Measurements from ENCODE around the gene RRAS. TPM values are rescaled to one million over a fixed set of nuclear protein-coding genes. Genes with fewer than 3 reads are reported as not detected.

The RRAS gene
- total RNA-seq, 1 experiment from 2014 or later = 190 TPM

- DNase-seq (ENCODE audit: low read depth) = no peak
- in situ Hi-C loops (cut with HindIII; ENCODE audit: low pct_unique_long_range_greater_than_20kb, low sequenced_read_pairs) = no loop called here
These were observed 18.9 kb upstream of the RRAS start for GRCh38 chr19:49658566-49659442.

DNA sequence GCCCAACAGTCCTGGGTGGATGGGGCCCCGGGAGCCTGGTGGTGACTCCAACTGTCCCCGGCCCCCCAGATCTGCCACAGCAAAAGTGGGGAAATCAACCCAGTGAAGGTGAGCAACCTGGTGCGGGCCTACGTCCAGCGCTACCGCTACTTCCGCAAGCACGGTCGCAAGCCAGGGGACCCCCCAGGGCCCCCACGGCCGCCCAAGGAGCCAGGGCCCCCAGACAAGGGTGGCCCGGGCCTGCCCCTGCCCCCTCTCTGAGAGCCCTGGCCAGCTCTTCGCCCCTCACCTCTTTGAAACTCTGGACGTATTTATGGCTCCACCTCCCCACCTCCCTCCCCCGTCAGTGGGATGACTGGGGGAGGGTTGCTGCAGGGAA is 18.2 kb upstream of the RRAS start:
- DNase-seq (ENCODE audit: low read depth) = no peak
- in situ Hi-C loops (cut with HindIII; ENCODE audit: low pct_unique_long_range_greater_than_20kb, low sequenced_read_pairs) = no loop called here

DNA sequence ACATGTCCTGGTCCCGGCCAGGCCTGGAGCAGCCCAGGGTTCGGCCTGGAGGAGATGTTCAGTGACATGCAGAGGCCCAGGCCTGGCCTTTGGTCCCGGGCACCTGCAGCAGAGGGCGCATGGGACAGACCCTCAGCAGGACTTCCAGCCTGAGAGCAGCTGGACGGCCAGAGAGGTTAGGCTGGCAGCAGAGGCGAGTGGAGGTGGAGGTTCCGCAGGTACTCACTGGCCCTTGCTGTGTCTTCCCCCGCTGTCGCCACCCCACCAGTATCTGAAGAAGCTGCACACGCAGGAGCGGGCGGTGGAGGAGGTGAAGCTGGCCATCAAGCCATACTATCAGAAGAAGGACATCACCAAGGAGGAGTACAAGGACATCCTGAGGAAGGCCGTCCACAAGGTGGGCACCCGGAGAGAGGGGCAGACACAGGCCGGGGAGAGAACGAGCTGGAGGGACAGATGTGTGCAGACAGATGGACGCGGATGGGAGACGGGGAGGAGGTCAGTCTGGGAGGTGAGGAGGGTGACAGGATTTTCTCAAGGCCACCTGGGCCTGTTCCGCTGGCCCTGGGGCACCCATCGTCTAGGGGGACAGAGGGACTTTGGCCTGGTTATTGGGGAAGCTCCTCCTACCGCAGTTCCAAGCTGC is 17.7 kb upstream of the RRAS start:
- in situ Hi-C loops (cut with HindIII; ENCODE audit: low pct_unique_long_range_greater_than_20kb, low sequenced_read_pairs) = no loop called here
- no peak for DNase-seq (ENCODE audit: low read depth)

DNA sequence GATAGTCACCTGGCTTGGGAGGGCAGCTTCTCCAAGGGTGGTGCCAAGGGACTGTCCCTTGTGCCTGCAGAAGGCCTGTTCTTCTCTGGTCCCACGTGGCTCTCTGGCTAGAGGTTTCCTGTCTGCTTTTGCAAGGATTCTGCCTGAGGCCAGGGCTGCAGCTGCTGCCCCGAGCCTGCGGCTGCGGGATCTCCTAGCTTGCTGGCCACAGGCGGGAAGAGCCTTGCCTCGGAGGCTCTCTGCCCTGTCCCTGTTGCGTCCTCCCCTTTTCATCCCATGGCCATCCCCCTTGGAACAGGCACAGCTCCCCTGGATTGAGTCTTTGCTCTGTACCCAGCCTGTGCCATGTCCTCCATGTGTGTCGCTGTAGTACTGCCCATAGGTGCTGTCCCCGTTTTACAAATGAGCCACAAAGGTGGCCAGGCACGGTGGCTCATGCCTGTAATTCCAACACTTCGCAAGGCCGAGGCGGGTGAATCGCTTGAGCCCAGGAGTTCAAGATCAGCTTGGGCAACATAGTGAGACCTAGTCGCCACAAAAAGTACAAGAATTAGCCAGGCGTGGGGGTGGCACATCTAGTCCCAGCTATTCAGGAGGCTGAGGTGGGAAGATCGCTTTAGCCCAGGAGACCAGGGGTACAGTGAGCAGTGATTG is 16.6 kb upstream of the RRAS start:
- in situ Hi-C loops (cut with HindIII; ENCODE audit: low pct_unique_long_range_greater_than_20kb, low sequenced_read_pairs) = no loop called here
- DNase-seq (ENCODE audit: low read depth) = no peak

DNA sequence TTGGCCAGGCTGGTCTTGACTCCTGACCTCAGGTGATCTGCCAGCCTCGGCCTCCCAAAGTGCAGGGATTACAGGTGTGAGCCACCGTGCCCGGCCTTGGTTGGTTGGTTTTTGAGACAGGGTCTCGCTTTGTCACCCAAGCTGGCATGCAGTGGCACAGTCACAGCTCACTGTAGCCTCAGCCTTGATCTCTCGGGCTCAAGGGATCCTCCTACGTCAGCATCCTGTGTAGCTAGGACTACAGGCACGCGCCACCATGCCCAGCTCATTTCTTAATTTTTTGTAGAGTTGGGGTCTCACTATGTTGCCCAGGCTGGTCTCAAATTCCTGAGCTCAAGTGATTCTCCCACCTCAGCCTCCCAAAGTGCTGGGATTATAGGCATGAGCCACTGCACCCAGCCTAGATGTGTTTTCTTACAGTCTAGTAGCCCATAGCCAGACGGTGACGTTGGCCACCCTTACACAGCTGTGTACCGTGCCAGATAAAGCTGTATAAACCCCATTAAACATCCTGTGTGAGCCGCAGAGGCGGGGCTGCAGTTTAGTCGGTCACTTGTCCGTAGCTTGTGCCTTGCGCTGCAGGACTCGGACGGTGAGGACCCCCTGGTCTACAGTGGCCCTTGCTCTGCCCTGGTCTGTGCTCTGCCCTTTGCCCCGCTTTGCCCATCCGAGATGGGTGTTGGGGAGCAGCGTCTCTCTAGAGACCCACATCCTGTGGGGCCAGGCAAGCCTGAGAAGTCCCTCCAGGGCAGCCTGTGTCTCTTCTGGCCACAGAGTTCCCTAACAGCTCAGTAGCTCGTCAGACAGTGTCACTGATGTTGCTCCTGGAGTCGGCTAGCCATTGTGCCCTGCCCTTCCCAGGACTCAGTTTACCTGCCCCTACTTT is 15.9 kb upstream of the RRAS start:
- in situ Hi-C loops (cut with HindIII; ENCODE audit: low pct_unique_long_range_greater_than_20kb, low sequenced_read_pairs) = no loop called here
- no peak for DNase-seq (ENCODE audit: low read depth)

- in situ Hi-C loops (cut with HindIII; ENCODE audit: low pct_unique_long_range_greater_than_20kb, low sequenced_read_pairs) = no loop called here
- DNase-seq (ENCODE audit: low read depth) = no peak
These were observed 14.6 kb upstream of the RRAS start for GRCh38 chr19:49654581-49654980.

DNA sequence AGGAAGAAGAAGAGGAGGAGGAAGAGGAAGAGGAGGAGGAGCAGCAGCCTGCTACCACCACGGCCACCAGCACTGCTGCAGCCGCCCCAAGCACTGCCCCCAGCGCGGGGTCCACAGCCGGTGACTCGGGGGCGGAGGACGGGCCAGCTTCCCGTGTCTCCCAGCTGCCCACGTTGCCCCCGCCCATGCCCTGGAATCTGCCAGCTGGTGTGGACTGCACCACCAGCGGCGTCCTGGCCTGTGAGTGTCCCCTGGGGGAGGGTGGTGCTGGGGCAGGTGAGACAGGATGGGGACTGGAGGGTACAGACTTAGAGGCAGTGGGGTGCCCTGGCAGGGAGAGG is 13.5 kb upstream of the RRAS start:
- no peak for DNase-seq (ENCODE audit: low read depth)
- in situ Hi-C loops (cut with HindIII; ENCODE audit: low pct_unique_long_range_greater_than_20kb, low sequenced_read_pairs) = no loop called here

GRCh38 chr19:49652551-49653465 is 12.9 kb upstream of the RRAS start:
- in situ Hi-C loops (cut with HindIII; ENCODE audit: low pct_unique_long_range_greater_than_20kb, low sequenced_read_pairs) = no loop called here
- no peak for DNase-seq (ENCODE audit: low read depth)

DNA sequence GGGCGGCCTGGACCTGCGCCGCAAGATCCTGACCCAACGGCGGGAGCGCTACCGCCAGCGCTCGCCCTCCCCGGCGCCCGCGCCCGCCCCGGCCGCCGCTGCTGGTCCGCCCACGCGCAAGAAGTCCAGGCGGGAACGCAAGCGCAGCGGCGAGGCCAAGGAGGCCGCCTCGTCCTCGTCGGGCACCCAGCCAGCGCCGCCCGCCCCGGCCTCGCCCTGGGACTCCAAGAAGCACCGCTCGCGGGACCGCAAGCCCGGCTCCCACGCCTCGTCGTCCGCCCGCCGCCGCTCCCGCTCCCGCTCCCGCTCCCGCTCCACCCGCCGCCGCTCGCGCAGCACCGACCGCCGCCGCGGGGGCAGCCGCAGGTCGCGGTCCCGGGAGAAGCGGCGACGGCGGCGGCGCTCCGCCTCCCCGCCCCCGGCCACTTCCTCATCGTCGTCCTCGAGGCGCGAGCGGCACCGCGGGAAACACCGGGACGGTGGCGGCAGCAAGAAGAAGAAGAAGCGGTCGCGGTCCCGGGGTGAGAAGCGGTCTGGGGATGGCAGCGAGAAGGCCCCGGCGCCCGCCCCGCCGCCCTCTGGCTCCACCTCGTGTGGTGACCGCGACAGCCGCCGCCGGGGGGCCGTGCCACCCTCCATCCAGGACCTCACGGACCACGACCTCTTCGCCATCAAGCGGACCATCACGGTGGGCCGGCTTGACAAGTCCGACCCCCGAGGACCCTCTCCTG is 12.0 kb upstream of the RRAS start:
- no peak for DNase-seq (ENCODE audit: low read depth)
- in situ Hi-C loops (cut with HindIII; ENCODE audit: low pct_unique_long_range_greater_than_20kb, low sequenced_read_pairs) = no loop called here

DNA sequence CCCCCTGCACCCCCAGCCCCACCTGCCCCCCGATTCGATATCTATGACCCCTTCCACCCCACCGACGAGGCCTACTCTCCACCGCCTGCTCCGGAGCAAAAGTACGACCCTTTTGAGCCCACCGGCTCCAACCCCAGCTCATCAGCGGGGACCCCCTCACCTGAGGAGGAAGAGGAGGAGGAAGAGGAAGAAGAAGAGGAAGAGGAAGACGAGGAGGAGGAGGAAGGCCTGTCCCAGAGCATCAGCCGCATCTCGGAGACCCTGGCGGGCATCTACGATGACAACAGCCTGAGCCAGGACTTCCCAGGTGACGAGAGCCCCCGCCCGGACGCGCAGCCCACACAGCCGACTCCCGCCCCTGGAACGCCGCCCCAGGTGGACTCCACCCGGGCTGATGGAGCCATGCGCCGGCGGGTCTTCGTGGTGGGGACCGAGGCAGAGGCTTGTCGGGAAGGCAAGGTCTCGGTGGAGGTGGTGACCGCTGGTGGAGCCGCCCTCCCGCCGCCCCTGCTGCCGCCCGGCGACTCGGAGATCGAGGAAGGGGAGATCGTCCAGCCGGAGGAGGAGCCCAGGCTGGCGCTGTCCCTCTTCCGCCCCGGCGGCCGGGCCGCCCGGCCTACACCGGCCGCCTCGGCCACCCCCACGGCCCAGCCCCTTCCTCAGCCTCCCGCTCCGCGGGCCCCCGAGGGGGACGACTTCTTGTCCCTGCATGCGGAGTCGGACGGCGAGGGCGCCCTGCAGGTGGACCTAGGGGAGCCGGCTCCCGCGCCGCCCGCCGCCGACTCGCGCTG is 11.3 kb upstream of the RRAS start:
- in situ Hi-C loops (cut with HindIII; ENCODE audit: low pct_unique_long_range_greater_than_20kb, low sequenced_read_pairs) = no loop called here
- DNase-seq (ENCODE audit: low read depth) = no peak

DNA sequence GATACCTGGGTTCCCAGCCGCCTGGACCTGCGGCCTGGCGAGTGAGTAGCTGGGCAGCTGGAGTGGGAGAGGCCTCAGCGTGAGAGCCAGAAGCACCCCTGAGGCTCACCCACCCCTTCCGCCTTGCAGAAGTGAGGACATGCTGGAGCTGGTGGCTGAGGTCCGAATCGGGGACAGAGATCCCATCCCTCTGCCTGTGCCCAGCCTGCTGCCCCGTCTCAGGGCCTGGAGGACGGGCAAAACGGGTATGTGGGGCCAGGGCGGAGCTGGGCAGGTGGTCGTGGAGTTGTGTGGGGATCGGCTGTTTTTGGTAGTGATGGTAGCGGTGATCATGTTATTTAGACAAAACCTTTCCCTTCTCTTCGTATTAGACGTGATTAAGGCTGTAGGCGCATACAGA is 6.6 kb upstream of the RRAS start:
- in situ Hi-C loops (cut with HindIII; ENCODE audit: low pct_unique_long_range_greater_than_20kb, low sequenced_read_pairs) = no loop called here

GRCh38 chr19:49645995-49646394 is 6.1 kb upstream of the RRAS start:
- in situ Hi-C loops (cut with HindIII; ENCODE audit: low pct_unique_long_range_greater_than_20kb, low sequenced_read_pairs) = no loop called here

More for the DNA sequence above, 6.6 kb upstream of the RRAS start:
- DNase-seq (ENCODE audit: low read depth) = no peak

GRCh38 chr19:49645592-49645991 is 5.6 kb upstream of the RRAS start:
- in situ Hi-C loops (cut with HindIII; ENCODE audit: low pct_unique_long_range_greater_than_20kb, low sequenced_read_pairs) = no loop called here
- no peak for DNase-seq (ENCODE audit: low read depth)

More at GRCh38 chr19:49645995-49646394, 6.1 kb upstream of the RRAS start:
- DNase-seq (ENCODE audit: low read depth) = no peak

DNA sequence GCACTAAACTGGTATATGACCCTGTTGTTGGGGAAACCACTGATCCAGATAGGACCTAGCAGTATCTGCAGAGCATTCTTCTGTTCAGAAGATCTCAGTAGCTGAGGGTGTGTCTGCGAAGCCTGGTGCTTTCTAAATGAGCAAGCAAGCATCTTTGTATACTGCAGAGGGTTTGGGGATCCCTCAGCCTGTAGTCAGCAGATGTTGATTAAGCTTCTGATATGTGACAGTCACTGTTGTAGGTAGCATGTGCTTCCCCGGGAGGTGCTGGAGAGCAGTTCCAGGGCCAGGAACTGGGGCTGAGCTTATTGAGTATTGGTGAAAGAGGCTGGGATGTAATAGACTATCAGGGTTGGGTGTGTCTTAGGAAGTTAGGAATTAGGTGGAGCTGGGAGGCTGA is 3.5 kb upstream of the RRAS start:
- in situ Hi-C loops (cut with HindIII; ENCODE audit: low pct_unique_long_range_greater_than_20kb, low sequenced_read_pairs) = no loop called here

DNA sequence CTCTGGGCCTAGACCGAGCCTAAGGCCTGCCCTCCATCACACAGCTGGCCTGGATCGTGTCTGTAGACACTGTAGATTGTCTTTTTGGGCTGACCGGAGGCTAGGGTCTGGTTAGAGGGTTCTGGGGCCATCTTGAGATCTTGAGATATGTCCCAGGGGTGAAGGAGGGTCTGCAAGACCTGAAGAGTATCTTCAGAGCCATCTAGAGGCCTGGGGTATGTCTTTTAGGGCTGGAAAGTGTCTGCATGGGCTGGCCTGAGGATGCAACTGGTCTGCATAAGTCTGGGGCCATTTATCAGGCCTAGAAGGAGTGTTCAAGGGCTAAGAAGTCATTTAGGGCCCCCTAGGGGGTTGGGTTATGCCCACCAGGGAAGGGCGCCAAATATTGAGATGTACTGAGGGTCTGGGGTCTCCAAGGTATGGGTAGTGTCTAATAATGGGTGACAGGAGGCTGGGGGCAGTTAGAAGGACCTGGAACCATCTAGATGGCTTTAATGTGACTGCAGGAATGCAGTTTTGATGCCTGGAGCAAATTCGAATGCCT is 2.6 kb upstream of the RRAS start:
- in situ Hi-C loops (cut with HindIII; ENCODE audit: low pct_unique_long_range_greater_than_20kb, low sequenced_read_pairs) = no loop called here

More for the DNA sequence above, 3.5 kb upstream of the RRAS start:
- DNase-seq (ENCODE audit: low read depth) = no peak

More for the DNA sequence above, 2.6 kb upstream of the RRAS start:
- DNase-seq (ENCODE audit: low read depth) = no peak
